PFSK-1 (cell line): ENCODE data around the gene ATP11B.

ENCODE experiments used
- POLR2AphosphoS5 ChIP-seq: IDR thresholded peaks from 2 replicates; pipeline ENCODE4 v1.6.1; 2012; ENCODE audit warnings: low read depth, mild to moderate bottlenecking, control low read depth, low read length, moderate library complexity
- TAF1 ChIP-seq: IDR thresholded peaks from 2 replicates; pipeline ENCODE4 v1.6.1; 2012; ENCODE audit warnings: low read length, control low read depth, borderline replicate concordance; ENCODE audit not compliant: insufficient read depth
- TF ChIP-seq, protein P1 (sequence below), 2 experiments: IDR thresholded peaks; 2 replicates each; pipeline versions ENCODE4 v1.6.1 to v1.8.0; 2011 to 2012; ENCODE audit warnings: low read depth in 2 of 2, low read length in 2 of 2, control low read depth in 1 of 2, inconsistent platforms in 1 of 2, mild to moderate bottlenecking in 1 of 2, moderate library complexity in 1 of 2; ENCODE audit not compliant: insufficient read depth in 1 of 2

DNA sequence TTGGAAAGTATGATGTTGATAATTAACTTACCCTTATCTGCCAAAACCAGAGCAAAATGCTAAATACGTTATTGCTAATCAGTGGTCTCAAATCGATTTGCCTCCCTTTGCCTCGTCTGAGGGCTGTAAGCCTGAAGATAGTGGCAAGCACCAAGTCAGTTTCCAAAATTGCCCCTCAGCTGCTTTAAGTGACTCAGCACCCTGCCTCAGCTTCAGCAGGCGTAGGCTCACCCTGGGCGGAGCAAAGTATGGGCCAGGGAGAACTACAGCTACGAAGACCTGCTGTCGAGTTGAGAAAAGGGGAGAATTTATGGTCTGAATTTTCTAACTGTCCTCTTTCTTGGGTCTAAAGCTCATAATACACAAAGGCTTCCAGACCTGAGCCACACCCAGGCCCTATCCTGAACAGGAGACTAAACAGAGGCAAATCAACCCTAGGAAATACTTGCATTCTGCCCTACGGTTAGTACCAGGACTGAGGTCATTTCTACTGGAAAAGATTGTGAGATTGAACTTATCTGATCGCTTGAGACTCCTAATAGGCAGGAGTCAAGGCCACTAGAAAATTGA, 127.3 kb downstream of the ATP11B start:
- TF ChIP-seq, protein P1, sequence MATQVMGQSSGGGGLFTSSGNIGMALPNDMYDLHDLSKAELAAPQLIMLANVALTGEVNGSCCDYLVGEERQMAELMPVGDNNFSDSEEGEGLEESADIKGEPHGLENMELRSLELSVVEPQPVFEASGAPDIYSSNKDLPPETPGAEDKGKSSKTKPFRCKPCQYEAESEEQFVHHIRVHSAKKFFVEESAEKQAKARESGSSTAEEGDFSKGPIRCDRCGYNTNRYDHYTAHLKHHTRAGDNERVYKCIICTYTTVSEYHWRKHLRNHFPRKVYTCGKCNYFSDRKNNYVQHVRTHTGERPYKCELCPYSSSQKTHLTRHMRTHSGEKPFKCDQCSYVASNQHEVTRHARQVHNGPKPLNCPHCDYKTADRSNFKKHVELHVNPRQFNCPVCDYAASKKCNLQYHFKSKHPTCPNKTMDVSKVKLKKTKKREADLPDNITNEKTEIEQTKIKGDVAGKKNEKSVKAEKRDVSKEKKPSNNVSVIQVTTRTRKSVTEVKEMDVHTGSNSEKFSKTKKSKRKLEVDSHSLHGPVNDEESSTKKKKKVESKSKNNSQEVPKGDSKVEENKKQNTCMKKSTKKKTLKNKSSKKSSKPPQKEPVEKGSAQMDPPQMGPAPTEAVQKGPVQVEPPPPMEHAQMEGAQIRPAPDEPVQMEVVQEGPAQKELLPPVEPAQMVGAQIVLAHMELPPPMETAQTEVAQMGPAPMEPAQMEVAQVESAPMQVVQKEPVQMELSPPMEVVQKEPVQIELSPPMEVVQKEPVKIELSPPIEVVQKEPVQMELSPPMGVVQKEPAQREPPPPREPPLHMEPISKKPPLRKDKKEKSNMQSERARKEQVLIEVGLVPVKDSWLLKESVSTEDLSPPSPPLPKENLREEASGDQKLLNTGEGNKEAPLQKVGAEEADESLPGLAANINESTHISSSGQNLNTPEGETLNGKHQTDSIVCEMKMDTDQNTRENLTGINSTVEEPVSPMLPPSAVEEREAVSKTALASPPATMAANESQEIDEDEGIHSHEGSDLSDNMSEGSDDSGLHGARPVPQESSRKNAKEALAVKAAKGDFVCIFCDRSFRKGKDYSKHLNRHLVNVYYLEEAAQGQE (IDR thresholded peaks at IDR 0.05; ENCODE audit: insufficient read depth in 1 of 2, low read depth in 2 of 2, low read length in 2 of 2): no peak
- TF ChIP-seq TAF1 (no peak), POLR2AphosphoS5 (no peak)
